Neural progenitor cell (in vitro differentiated cells): Measurements from ENCODE around the gene CEP170B.

Source experiments
- CTCF ChIP-seq: fragments of 200-600 bp; sonication (generic); IDR thresholded peaks from 2 replicates; pipeline ENCODE4 v1.5.1; 2017; ENCODE audit warnings: antibody characterized with exemption, mild to moderate bottlenecking
- EZH2 ChIP-seq: fragments of 200-600 bp; sonication (generic); IDR thresholded peaks from 2 replicates; pipeline ENCODE4 v1.6.1; 2017; ENCODE audit warnings: antibody characterized with exemption, mild to moderate bottlenecking, moderate library complexity

GRCh38 chr14:104860414-104860813, 4.7 kb upstream of the CEP170B start:
- TF ChIP-seq CTCF (no peak), EZH2 (no peak)
